Endodermal cell (in vitro differentiated cells): Measurements from ENCODE around the gene DRD4. TPM values are rescaled to one million over a fixed set of nuclear protein-coding genes. Genes with fewer than 3 reads are reported as not detected.

ENCODE experiments used
- DNase-seq: peaks from one replicate; pipeline ENCODE4 v3.0.0-alpha.2; 2017
- H3K27ac ChIP-seq: 2 replicates; pipeline ENCODE4 v1.5.1; 2013; ENCODE audit warnings: mild to moderate bottlenecking, low read depth, low read length, moderate library complexity
- H3K27me3 ChIP-seq: 2 replicates; pipeline ENCODE4 v1.6.1; 2013; ENCODE audit warnings: mild to moderate bottlenecking, low read length, moderate library complexity; ENCODE audit not compliant: insufficient read depth, control insufficient read depth, poor library complexity, severe bottlenecking
- H3K36me3 ChIP-seq: 2 replicates; pipeline ENCODE4 v1.7.0; 2013; ENCODE audit warnings: mild to moderate bottlenecking, low read length, moderate library complexity; ENCODE audit not compliant: control insufficient read depth, insufficient read depth
- H3K4me1 ChIP-seq: one replicate; pipeline ENCODE4 v1.7.0; 2013; ENCODE audit warnings: low read length; ENCODE audit not compliant: control insufficient read depth, insufficient read depth
- H3K4me3 ChIP-seq: 2 replicates; pipeline ENCODE4 v1.5.1; 2013; ENCODE audit warnings: mild to moderate bottlenecking, low read length, moderate library complexity
- H3K9ac ChIP-seq: 2 replicates; pipeline ENCODE4 v1.6.1; 2013; ENCODE audit warnings: mild to moderate bottlenecking, low read length, moderate library complexity; ENCODE audit not compliant: poor library complexity, severe bottlenecking; ENCODE audit errors: extremely low read depth
- H3K9me3 ChIP-seq: 2 replicates; pipeline ENCODE4 v1.6.1; 2013; ENCODE audit warnings: mild to moderate bottlenecking, low read length, moderate library complexity; ENCODE audit not compliant: control insufficient read depth
- H3K27ac Mint-ChIP-seq: 2 replicates; pipeline ENCODE4 v1.8.0; 2020; ENCODE audit warnings: mixed read lengths
- H3K27me3 Mint-ChIP-seq: 2 replicates; pipeline ENCODE4 v1.8.0; 2021; ENCODE audit warnings: mild to moderate bottlenecking, mixed read lengths; ENCODE audit not compliant: insufficient read depth
- H3K36me3 Mint-ChIP-seq: 2 replicates; pipeline ENCODE4 v1.8.0; 2020; ENCODE audit warnings: low read depth, mixed read lengths
- H3K4me1 Mint-ChIP-seq: 2 replicates; pipeline ENCODE4 v1.8.0; 2020; ENCODE audit warnings: mixed read lengths
- H3K4me3 Mint-ChIP-seq: 2 replicates; pipeline ENCODE4 v1.8.0; 2020; ENCODE audit warnings: mild to moderate bottlenecking, moderate library complexity, mixed read lengths
- H3K9me3 Mint-ChIP-seq: 2 replicates; pipeline ENCODE4 v1.8.0; 2020; ENCODE audit warnings: mild to moderate bottlenecking, mixed read lengths
- CTCF ChIP-seq: fragments of 200-600 bp; sonication (generic); conservative IDR thresholded peaks from 2 replicates; pipeline ENCODE4 v1.5.0; 2021; ENCODE audit warnings: antibody characterized with exemption, mild to moderate bottlenecking
- WGBS, 2 experiments: methylation state at CpG; one replicate each; pipeline versions ENCODE4 v1.1.5 to v1.1.7; 2013; ENCODE audit warnings: missing lambda C conversion rate in 2 of 2, mixed read lengths in 1 of 2; ENCODE audit not compliant: insufficient coverage in 1 of 2, insufficient read length in 1 of 2; 5-methylcytosine and 5-hydroxymethylcytosine counted together
- total RNA-seq, 2 donors: library from RNA; stranded (reverse); fragmentation: NEBNext Ultra II Directional in 1 of 2; extraction: Animal tissue kit (Norgen Biotek cat#: 25700) in 1 of 2; gene quantifications; 2 replicates in 1 of 2; 3 replicates in 1 of 2; pipeline ENCODE4 v1.2.1, GENCODE V29; 2021

DRD4 gene
- total RNA-seq, 2 donors from 2014 or later, result 1.8 to 2.7 TPM

GRCh38 chr11:592918-593317 lies 44.2 kb upstream of the DRD4 start:
- Mint-ChIP-seq H3K27ac (peak overlapping the region; percentile 9), H3K9me3 (no peaks in the 10 kb centered on the region), H3K4me3 (no peak overlapping the region), H3K36me3 (peaks cover 72% of the 10 kb centered on the region), H3K4me1 (no peaks in the 10 kb centered on the region), H3K27me3 (no peaks in the 10 kb centered on the region)
- WGBS, 2 experiments, result 87 to 96% methylated on average over 6 to 10 of the region's 10 CpGs
- no peak for TF ChIP-seq CTCF
- no peak for DNase-seq
- no peak overlapping the region for H3K4me3 ChIP-seq
- no peak overlapping the region for H3K27ac ChIP-seq
- no peaks in the 10 kb centered on the region for H3K9me3 ChIP-seq
- H3K36me3 ChIP-seq, result peaks cover 75% of the 10 kb centered on the region
- no peak overlapping the region for H3K9ac ChIP-seq
- no peaks in the 10 kb centered on the region for H3K4me1 ChIP-seq
- H3K27me3 ChIP-seq, result no peaks in the 10 kb centered on the region

- no peaks in the 10 kb centered on the region for H3K9me3 ChIP-seq
- H3K27me3 ChIP-seq, result no peaks in the 10 kb centered on the region
- no peak for DNase-seq
- no peak for TF ChIP-seq CTCF
- H3K9ac ChIP-seq, result no peak overlapping the region
- no peaks in the 10 kb centered on the region for H3K4me1 ChIP-seq
- peaks cover 71% of the 10 kb centered on the region for H3K36me3 ChIP-seq
- no peak overlapping the region for H3K4me3 ChIP-seq
- peaks cover 71% of the 10 kb centered on the region for H3K36me3 Mint-ChIP-seq
- no peaks in the 10 kb centered on the region for H3K27me3 Mint-ChIP-seq
- H3K4me3 Mint-ChIP-seq, result no peak overlapping the region
- no peak overlapping the region for H3K27ac ChIP-seq
- 94 to 96% methylated on average over 19 to 21 of the region's 21 CpGs for WGBS, 2 experiments
- no peaks in the 10 kb centered on the region for H3K4me1 Mint-ChIP-seq
- H3K9me3 Mint-ChIP-seq, result no peaks in the 10 kb centered on the region
- peak overlapping the region; percentile 9 for H3K27ac Mint-ChIP-seq
Observed at GRCh38 chr11:593347-593746, 43.7 kb upstream of the DRD4 start.

- no peak for TF ChIP-seq CTCF
- Mint-ChIP-seq H3K27ac (no peak overlapping the region), H3K4me1 (no peaks in the 10 kb centered on the region), H3K36me3 (peaks cover 67% of the 10 kb centered on the region), H3K27me3 (no peaks in the 10 kb centered on the region), H3K9me3 (no peaks in the 10 kb centered on the region), H3K4me3 (no peak overlapping the region)
- Histone ChIP-seq H3K27ac (no peak overlapping the region), H3K4me1 (no peaks in the 10 kb centered on the region), H3K9ac (no peak overlapping the region), H3K4me3 (no peak overlapping the region), H3K36me3 (peaks cover 69% of the 10 kb centered on the region), H3K9me3 (no peaks in the 10 kb centered on the region), H3K27me3 (no peaks in the 10 kb centered on the region)
- DNase-seq, result no peak
- WGBS, 2 experiments, result 89 to 98% methylated on average over 3 to 10 of the region's 10 CpGs
Observed at GRCh38 chr11:595400-595799, 41.7 kb upstream of the DRD4 start.
